Measurements from ENCODE around the gene EXD1.

The EXD1 gene

GRCh38 chr15:41231422-41232226, 1.1 kb upstream of the EXD1 start:
- DNase-seq (ENCODE audit: low read depth in 2 of 2): no peak

DNA sequence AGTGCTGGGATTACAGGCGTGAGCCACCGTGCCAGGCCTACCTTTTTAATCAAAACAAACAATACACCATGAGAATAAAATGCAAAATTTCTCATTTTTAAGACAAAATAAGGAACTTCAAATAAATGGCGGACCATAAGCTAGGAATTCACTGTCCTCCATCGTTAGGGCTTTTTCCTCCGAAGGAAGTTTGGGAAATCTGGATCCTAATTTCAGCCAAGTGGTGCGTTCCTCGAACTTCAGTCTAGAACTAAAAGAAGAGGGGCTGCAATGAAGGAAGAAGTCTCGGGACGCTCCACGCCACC, 260 bp downstream of the EXD1 start:
- no peak for DNase-seq (ENCODE audit: low read depth in 2 of 2)

DNA sequence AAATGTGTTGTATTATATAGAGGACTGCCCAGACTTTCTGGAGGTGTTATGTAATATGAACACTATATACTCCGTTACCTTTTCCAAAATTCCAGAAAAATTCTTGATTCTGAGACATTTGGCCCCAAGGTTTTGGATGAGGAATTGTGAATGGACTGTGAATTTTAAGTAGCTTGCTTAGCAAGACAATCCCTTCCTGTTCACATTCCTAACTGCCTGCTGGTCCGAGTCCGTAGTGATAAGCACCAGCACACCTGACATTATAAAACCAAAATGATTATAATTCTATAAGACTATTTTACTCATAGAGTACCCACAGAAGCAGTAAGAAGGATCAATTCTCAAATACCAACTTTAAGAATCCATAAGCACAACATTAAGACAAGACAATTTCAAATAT, 11.2 kb downstream of the EXD1 start:
- no peak for DNase-seq (ENCODE audit: low read depth in 2 of 2)

GRCh38 chr15:41218851-41219250, 11.7 kb downstream of the EXD1 start:
- no peak for DNase-seq (ENCODE audit: low read depth in 2 of 2)

DNA sequence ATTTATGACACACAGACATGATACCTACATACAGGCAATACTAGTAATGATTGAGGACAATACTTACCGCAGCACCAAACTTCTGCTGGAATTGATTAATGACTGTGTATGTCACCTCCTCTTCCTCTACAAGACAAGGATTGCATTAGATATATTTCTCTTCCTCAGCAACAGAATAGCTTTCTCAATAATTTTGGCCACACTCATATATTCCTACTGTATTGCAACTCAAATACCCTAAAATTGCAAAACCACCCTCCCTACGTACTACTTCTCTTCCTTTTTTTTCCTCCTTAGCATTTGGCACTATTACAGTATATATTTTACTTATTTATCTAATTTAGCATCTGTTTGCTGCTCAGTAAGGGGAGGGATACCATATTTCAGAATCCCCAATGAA, 14.8 kb downstream of the EXD1 start:
- no peak for DNase-seq (ENCODE audit: low read depth in 2 of 2)

DNA sequence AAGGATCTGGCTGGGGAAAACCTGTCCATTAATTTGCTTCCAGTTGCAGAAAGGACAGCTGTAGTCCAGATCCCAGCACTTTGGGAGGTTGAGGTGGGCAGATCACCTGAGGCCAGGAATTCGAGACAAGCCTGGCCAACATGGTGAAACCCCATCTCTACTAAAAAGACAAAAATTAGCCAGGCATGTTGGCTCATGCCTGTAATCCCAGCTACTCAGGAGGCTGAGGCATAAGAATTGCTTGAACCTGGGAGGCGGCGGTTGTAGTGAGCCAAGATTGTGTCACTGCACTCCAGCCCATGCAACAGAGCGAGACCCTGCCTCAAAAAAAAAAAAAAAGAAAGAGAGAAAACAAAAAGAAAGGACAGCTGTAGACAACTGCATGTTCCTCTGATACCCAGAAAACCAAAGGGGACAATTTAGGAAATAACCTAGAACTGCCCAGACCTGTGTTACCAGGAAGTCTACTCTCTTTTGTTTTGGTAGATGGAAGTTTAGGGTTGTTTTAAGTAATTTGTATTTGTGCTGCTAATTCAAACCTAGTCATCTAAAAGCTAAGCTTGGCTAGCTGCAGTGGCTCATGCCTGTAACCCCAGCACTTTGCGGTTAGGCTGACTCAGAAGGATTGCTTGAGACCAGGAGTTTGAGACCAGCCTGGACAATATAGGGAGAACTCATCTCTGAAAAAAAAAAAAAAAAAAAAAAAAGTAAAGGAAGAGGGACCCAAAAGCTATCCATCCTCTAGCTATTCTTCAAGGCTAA, 22.7 kb downstream of the EXD1 start:
- no peak for DNase-seq (ENCODE audit: low read depth in 2 of 2)

DNA sequence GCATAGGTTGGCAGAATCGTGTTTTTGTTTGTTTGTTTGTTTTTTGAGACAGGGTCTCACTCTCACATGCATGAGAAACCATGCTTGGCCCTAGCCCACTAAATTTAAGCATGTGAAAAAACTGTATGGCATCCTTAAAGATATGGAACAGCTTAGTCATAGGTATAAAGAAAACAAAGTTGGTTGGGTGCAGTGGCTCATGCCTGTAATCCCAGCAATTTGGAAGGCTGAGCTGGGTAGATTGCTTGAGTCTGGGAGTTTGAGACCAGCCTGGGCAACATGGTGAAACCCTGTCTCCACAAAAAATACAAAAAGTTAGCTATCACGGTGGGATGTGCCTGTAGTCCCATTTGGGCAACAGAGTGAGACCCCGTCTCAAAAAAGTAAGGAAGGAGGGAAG, 25.2 kb downstream of the EXD1 start:
- no peak for DNase-seq (ENCODE audit: low read depth in 2 of 2)

GRCh38 chr15:41203395-41203794, 27.2 kb downstream of the EXD1 start:
- DNase-seq (ENCODE audit: low read depth in 2 of 2): no peak

GRCh38 chr15:41199470-41199869, 31.1 kb downstream of the EXD1 start:
- DNase-seq (ENCODE audit: low read depth in 2 of 2): no peak

- no peak for DNase-seq (ENCODE audit: low read depth in 2 of 2)
Measured at GRCh38 chr15:41194444-41194843, 36.1 kb downstream of the EXD1 start.

GRCh38 chr15:41183581-41183980, 47.0 kb downstream of the EXD1 start:
- no peak for DNase-seq (ENCODE audit: low read depth in 2 of 2)

GRCh38 chr15:41182266-41182665, 48.3 kb downstream of the EXD1 start:
- DNase-seq (ENCODE audit: low read depth in 2 of 2): no peak

- no peak for DNase-seq (ENCODE audit: low read depth in 2 of 2)
Measured at GRCh38 chr15:41180206-41180789, 50.3 kb downstream of the EXD1 start.

- no peak for DNase-seq (ENCODE audit: low read depth in 2 of 2)
Measured at GRCh38 chr15:41169781-41170180, 60.8 kb downstream of the EXD1 start.

DNA sequence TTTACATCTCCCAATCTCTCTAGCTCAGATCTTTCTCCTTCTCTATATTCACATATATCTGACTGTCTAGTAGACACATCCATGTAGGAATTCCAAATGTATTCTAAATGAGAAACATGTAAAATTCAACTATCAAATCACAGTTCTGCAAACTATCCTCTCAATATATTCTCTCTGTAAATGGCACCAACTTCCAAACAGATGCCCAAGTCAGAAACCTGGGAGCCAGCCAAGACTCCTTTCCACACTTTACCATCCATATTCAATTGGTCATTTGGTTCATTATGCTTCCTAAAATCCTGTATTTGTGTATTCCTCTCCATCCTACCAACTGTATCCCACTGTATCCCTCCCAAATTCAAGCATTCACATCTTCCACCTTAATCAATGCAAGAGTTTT, 61.5 kb downstream of the EXD1 start:
- no peak for DNase-seq (ENCODE audit: low read depth in 2 of 2)

GRCh38 chr15:41161736-41162135, 68.8 kb downstream of the EXD1 start:
- no peak for DNase-seq (ENCODE audit: low read depth in 2 of 2)

GRCh38 chr15:41161336-41161735, 69.2 kb downstream of the EXD1 start:
- no peak for DNase-seq (ENCODE audit: low read depth in 2 of 2)

- DNase-seq (ENCODE audit: low read depth in 2 of 2): no peak
Measured at GRCh38 chr15:41160639-41161315, 69.8 kb downstream of the EXD1 start.

- no peak for DNase-seq (ENCODE audit: low read depth in 2 of 2)
Measured at GRCh38 chr15:41154412-41154811, 76.1 kb downstream of the EXD1 start.

DNA sequence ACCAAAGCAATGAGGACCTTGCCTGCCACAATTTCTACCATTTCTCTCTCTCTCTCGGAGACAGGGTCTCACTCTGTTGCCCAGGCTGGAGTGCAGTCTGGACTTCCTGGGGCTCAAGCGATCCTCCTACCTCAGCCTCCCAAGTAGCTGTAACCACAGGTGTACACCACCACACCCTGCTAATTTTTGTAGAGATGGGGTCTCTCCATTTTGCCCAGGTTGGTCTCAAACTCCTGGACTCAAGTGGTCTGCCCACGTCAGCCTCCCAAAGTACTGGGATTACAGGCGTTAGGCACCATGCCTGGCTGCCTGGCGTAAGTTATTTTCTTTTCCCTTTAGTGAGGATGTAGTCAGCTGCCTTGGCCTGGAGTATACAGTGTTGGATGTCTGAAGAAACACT, 76.8 kb downstream of the EXD1 start:
- no peak for DNase-seq (ENCODE audit: low read depth in 2 of 2)

- DNase-seq (ENCODE audit: low read depth in 2 of 2): no peak
Measured at GRCh38 chr15:41151451-41152005, 79.0 kb downstream of the EXD1 start.

- no peak for DNase-seq (ENCODE audit: low read depth in 2 of 2)
Measured at GRCh38 chr15:41150279-41150678, 80.3 kb downstream of the EXD1 start.
